ELF-1 (cell line): ENCODE data around the gene SMCO1.
A peak's percentile ranks its signal among the peaks of the same experiment; 100 is the strongest.
"Not testable (repeated sequence)": the region's sequence is repeated elsewhere in the genome, so short reads cannot be mapped to it uniquely, and the experiment has no call there.

Source experiments
- DNase-seq: peaks from one replicate; pipeline ENCODE4 v3.0.0-alpha.2; 2016; ENCODE audit warnings: low read depth, low spot score

Gene SMCO1, protein sequence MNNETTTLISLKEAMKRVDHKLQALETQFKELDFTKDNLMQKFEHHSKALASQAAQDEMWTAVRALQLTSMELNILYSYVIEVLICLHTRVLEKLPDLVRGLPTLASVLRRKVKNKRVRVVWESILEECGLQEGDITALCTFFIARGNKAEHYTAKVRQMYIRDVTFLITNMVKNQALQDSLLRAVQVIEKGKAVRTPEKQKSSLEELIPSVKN

DNA sequence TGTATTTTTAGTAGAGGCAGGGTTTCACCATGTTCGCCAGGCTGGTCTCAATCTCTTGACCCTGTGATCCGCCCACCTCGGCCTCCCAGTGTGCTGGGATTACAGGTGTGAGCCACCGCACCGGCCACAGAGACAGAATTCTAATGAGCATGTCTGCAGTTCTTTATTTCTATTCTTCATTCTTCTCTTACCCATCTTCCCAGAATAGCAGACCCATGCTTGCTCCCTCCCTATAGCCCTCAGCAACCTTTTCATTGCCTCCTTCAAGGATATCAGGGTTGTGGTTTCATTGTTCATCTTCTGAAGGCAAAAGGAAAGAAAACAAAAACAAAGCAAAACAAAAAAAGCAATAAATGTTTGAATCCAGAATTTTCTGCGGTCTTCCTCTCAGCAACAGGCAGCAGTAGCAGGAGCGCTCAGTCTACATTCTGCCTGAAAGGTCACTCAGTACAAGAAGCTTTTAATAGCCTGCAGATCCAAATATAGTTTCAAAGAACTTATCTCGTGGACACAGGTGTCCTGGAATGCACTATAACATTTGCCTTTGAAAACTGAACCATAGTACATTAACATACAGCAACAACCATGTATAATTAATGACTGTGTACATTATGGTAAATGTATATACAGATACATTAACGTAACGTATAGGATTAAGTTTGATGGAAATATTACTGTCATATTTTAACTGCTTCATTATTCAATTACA, at the start of gene SMCO1:
Gene SMCO1 (minus strand): TSS at position 434 of the 709 bp plus-strand sequence. CDS start 137 bp downstream, at position 297.
- DNase-seq: no peak

DNA sequence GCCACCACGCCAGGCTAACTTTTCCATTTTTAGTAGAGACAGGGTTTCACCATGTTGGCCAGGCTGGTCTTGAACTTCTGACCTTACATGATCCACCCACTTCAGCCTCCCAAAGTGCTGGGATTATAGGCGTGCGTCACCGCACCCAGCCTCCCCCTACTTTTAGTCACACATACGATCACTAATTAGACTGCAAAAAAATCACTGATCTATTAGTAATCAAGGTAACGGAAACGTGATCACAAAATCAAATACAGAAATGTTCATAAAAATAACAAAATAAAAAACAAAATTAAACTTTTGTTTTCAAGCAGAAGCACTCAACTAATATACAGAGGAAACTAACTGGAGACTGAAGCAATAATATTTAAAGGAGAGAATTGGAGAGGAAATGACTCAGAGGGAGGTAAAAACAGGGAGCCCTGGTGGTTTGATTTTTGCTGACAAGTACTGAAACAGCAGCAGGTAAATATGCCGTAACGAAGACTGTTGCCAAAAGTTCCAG, 48.6 kb upstream of the SMCO1 start:
- no peak for DNase-seq

DNA sequence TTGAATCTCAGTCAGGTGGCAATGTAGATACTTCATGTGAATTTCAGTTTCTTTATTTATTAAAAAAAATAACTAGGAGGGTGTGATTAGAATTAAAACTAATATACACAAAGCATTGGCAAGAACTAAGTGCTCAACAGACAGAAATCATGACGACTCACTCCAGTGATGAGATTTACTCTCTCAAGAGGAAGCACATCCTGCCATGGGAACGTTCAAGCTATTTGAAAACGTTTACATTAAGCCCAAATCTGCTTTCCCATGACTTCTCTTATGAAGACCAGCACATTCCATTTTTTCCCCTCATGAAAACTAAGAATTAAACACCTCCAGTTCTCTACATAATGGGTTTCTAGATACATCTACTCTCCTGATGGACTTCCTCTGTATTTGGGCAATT, 44.7 kb upstream of the SMCO1 start:
- DNase-seq: no peak

DNA sequence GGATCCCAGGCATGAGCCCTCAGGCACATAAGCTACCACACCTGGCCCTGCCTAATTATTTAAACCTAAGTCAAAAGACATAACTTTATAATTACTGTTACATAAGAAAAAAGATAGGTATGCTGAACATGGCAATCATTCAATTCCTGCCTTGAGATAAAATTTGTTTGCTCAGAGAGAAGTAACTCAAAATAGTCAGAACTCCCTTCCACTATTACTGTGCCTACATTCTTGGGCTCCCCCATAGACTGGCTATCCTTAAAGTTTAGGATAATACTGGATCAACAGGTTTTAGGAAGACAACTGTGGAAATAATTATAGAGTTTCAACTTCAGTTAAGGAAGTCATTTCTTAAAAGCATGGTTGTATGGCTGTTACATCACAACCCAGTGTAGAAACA, 43.3 kb upstream of the SMCO1 start:
- no peak for DNase-seq

DNA sequence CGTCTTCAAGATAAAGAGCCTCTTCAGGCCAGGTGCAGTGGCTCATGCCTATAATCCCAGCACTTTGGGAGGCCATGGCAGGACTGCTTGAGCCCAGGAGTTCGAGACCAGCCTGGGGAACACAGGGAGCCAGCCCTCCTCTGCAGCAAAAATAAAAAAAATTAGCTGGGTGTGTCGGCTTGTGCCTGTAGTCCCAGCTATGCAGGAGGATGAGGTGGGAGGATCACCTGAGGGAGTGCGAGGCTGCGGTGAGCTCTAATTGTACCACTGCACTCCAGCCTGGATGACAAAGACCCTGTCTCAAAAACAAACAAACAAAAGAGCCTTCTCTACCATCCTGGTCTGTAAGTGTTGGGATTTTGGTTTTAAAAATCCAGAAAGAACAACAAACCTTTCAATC, 42.1 kb upstream of the SMCO1 start:
- peak; percentile 15 for DNase-seq

DNA sequence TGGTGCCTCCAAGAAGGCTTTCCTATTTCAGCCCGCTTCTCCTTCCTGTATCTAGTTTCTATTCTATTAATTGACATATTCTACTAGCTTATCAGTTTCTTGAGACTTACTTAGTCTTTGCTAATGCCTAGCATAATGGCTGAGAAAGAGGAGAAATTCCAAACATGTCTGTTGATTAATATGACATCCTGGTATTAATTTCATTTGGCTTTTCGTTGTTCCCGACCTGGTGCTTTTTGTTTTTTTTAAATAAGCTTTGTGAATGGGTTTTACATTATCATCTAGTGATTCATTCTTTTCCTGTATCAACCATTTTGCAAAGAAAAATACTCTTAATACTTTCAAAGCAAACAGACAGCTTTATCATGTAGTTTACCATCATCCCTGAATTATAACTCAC, 40.1 kb upstream of the SMCO1 start:
- no peak for DNase-seq

DNA sequence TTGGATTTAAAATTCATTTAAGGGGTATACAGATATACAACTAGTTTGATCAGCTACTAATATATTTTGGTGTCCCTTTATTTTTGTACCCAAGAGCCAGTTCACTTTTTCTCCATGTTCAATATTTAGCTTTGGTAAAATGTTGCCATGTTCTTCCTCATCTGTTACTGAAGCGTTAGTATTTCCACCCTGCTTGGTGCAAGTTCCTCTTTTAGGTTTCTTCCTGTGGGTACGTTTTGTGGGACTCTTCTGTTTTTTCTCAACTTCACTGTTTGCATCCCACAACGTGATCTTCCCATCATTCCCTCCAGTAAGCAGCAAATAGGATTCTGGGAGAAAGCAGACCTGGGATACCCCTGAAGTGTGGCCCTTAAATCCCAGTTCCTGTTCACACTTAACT, 39.1 kb upstream of the SMCO1 start:
- DNase-seq: no peak

DNA sequence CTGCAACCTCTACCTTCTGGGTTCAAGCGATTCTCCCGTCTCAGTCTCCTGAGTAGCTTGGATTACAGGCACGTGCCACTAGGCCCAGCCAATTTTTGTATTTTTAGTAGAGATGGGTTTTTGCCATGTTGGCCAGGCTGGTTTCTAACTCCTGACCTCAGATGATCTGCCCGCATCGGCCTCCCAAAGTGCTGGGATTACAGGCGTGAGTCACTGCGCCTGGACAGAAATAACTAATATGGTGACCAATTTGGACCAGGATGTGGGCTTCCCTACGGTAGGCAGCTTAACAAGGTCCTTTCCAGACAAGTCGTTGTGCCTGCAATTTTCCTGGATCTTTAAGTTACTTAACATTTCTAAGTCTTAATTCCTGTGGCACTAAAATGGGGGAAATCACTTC, 38.4 kb upstream of the SMCO1 start:
- no peak for DNase-seq

DNA sequence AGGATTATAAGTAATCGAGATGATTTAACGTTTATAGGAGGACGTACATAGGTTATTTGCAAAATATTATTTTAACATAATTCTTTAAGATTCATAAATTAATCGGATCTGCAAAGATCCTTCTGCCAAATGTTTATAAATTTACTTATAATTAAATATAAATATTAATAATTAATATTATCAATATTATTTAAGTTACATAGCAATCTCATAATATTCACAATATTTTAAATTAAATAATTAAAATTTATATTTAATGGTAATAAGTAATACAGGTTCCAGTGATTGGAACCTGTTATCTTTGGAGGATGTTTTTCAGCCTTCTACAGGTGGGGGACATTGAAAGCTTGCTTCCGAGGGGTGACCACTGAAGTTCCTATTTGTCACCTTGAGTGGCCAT, 37.1 kb upstream of the SMCO1 start:
- no peak for DNase-seq

DNA sequence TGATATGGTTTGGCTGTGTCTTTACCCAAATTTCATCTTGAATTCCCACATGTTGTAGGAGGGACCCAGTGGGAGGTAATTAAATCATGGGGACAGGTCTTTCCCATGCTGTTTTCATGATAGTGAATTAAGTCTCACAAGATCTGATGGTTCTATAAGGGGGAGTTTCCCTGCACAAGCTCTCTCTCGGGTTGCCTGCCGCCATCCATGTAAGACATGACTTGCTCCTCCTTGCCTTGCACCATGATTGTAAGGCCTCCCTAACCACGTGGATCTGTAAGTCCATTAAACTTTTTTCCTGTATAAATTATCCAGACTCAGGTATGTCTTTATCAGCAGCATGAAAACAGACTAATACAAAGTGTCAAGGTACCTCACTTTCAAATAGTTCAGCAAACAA, 35.0 kb upstream of the SMCO1 start:
- DNase-seq: not testable (repeated sequence)

DNA sequence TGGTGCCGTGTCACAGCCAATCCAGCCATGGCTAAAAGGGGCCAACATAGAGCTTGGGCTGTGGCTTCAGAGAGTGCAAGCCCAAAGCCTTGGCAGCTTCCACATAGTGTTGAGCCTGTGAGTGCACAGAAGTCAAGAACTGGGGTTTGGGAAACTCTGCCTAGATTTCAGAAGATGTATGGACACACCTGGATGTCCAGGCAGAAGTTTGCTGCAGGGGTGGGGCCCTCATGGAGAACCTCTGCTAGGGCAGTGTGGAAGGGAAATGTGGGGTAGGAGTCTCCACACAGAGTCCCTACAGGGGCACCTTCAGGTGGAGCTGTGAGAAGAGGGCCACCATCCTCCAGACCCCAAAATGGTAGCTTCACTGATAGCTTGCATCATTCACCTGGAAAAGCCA, 34.2 kb upstream of the SMCO1 start:
- DNase-seq: not testable (repeated sequence)

DNA sequence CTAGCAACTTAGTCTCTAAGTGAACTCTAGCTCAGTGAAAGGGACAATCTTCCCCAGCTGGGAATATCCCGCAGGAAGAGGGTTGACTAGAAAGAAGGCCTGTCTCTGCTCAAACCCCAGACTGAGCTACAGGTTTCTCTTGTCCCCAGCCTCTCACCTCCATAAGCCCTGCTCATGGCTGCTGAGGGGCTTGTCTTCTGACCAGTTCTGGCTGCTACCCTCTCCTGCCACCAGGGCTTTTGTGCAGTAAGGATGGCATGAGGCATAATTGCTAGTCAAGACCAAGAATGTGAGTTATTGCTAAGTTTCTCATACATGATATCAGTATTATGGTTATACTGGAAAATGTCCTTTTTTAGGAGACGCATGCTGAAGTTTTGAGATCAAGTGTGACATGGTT, 31.9 kb upstream of the SMCO1 start:
- DNase-seq: no peak

DNA sequence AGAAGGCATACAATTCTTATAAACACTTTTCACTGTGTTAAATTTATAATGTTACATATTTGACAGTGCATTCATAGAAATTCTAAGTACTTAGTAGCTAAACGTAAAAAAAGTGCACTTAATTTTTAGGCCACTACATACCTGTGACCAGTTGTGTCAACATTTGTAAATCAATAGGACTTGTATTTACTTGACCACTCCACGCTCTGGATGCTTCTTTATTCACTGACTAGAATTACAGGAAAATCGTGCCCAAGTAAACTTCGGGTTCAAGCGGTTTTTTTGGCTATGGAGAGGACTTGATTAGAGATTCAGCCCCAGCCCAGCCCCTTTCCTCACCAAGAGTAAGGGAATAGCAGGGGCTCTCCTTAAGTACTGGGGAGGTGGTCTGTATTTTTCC, 31.4 kb upstream of the SMCO1 start:
- DNase-seq: no peak

DNA sequence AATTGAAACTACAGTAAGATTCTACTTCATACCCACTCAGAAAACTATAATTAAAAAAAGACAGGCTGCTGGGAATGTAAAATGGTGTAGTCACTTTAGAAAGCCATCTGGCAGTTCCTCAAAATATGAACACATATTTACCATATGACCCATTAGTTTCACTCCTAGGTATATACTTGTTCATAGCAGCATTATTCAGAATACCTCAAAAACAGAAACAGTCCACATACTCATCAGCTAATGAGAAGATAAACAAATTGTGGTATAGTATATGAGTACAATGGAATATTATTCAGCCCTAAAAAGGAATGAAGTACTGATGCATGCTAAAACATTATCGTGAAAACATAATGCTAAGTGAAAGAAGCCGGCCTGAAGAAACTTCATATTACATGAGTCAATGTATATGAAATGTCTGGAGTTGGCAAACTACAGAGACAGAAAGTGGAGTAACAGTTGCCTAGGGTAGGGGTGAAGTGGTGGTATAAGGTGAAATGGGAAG, 29.4 kb upstream of the SMCO1 start:
- no peak for DNase-seq

DNA sequence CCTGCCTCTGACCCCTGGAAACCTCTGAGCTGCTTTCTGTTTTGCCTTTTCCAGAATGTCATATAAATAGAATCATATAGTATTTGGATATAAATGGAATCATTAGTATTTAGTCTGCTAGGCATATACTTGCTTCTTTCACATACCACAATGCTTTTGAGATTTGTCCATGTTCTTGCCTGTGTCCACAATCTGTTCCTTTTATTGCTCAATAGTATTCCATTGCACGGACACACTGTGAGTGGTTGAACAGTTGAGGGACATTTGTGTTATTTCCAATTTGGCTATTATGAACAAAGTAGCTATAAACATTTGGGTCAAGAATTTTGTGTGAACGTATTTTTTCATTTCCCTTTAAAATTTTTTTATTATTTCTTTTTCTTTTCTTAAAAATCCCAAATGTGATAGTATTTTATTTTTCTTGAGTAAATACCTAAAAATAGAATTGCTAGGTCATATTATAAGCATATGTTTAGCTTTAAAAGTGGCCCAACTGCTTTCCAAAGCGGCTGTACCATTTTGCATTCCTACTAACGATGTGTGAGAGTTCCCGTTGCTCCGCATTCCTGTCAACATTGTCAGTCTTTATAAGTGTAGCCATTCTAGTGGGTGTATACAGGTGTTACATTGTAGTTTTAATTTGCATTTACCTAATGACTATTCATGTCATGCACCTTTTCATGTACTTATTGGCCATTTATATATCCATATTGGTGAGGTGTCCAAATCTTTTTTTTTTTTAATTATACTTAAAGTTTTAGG, 26.7 kb upstream of the SMCO1 start:
- DNase-seq: no peak

DNA sequence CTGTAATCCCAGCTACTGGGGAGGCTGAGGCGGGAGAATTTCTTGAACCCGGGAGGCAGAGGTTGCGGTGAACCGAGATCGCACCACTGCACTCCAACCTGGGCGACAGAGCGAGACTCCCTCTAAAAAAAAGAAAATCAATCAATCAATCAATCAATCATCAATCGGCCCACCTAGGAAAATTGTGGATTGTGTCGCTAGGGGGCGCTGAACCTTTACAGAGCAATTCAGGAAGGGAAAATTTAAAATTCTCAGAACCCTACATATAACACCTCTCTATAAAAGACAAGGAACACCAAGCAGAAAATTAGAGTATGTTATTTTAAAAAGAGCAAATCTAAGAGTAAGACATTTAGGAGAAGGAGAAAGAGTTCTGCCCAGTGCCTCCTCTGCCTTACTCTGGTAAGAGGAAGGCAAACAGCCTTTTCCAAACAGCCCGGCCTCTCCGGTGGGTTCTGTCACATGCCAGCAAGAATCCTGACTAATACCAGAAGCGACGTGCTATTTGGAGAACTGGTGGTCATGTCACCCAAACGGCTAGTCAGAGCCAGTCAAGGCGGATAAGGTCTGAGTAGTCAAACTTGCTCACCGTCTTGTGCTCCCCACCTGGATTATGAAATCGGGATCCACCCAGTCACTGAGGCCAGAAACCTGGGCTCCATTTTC, 22.3 kb upstream of the SMCO1 start:
- DNase-seq: peak; percentile 40

DNA sequence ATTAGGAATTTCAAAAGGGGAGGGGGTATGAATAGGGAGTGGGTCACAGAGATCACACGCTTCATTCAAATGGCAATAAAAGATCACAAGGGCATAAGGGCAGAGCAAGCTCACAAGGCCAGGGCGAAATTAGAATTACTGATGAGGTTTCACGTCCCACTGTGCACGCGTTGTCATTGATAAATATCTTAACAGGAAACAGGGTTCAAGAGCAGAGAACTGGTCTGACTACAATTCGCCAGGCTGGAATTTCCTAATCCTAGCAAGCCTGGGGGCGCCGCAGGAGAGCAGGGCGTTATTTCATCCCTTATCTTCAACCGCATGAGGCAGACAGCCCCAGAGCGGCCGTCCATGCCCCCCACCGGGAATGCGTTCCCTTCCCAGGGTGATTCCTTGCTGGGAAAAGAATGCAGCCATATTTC, 18.1 kb upstream of the SMCO1 start:
- DNase-seq: peak; percentile 76

DNA sequence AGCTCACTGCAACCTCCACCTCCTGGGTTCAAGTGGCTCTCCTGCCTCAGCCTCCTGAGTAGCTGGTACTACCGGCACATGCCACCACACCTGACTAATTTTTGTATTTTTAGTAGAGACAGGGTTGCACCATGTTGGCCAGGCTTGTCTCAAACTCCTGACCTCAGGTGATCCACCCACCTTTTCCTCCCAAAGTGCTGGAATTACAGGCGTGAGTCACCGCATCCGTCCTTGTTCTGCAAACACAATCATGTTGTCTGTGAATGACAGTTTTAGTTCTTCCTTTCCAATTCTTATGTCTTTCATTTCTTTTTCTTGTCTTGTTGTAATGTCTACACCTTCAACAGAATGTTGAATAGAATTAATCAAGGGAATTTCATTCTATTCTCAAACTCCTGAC, 16.3 kb upstream of the SMCO1 start:
- no peak for DNase-seq

DNA sequence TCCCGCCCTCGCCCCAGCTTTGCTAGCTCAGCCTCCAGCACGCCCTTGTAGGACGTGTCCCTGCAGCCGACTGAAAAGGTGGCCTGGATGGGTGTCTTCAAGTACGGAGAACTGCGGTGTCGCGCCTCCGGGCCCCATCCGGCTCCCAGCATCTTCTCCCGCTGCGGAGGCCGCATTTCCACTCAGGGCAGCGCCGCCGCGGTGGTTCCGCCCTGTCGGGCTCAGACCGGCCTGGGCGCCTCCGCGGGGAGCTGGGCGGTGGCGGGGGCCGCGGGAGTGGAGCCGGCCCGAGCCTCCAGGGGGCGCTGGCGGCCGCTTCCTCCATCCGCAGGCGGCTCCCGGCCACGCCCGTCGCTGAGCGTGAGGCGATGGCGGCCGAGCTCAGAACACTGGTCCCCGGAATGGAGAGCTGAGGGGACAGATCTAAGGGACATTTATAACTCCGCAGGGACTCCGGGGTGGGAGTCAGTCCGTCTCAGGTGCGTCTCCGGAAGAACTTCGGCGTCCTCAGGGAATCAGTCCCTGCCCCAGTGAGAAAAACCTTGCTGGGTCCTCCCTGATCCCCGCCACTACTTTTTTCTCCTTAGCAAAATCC, 13.6 kb upstream of the SMCO1 start:
- peak; percentile 90 for DNase-seq

DNA sequence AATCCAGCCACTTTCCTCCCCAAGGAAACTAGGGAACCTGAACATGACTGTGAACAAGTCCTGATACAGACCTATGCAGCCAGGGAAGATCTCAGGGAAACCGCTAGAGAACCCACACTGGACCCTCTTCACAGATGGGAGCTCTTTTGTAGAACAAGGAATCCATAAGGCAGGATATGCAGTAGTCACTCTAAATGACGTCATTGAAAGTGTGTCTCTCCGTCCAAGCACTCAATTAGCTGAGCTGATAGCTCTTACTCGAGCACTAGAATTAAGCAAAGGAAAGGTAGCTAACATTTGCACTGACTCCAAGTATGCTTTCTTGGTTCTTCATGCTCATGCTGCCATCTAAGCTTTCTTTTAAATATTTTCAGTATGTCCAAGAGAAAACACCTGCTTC, 10.0 kb upstream of the SMCO1 start:
- no peak for DNase-seq

DNA sequence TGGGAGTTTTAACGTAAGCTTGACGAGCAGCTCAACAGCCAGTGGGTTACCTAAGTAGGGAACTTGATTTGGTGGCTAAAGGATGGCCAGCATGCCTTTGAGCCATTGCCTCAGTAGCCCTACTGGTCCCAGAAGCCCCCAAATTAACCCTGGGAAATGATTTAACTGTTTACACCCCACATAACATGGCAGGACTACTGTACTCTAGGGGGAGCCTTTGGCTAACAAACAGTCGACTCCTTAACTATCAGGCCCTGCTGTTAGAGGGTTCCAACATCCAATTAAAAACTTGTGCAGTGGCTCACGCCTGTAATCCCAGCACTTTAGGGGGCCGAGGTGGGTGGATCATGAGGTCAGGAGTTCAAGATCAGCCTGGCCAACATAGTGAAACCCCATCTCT, 9.4 kb upstream of the SMCO1 start:
- DNase-seq: peak; percentile 21
